IMR-90 (cell line): ENCODE data around the gene BMP4. TPM values are rescaled to one million over a fixed set of nuclear protein-coding genes. Genes with fewer than 3 reads are reported as not detected.
A peak's percentile ranks its signal among the peaks of the same experiment; 100 is the strongest.

Experiments
- ATAC-seq: fragments of 200-7000 bp; cut with Tn5 transposase; 2 replicates; pipeline ENCODE4 v1.9.1; 2020; ENCODE audit warnings: low read depth, mild to moderate bottlenecking, moderate library complexity
- Bru-seq: library from RNA; stranded (reverse); fragments of 400-500 nt; gene quantifications from one replicate; lab custom pipeline; 2021; lab: Mats Ljungman, UMichigan
- BruChase-seq, 2 experiments: library from RNA; stranded (reverse); fragments of 400-500 nt; gene quantifications; one replicate each; lab custom pipeline; 2021; lab: Mats Ljungman, UMichigan
- BruUV-seq: library from RNA; stranded (reverse); fragments of 400-500 nt; replicated peaks from 2 replicates; lab custom pipeline; 2021; lab: Mats Ljungman, UMichigan
- CTCF ChIA-PET: fragments of 300-600 bp; formaldehyde crosslinking; extraction: SDS; loops from one replicate; lab custom pipeline; 2021; ENCODE audit warnings: antibody characterized with exemption; lab: Yijun Ruan, JAX
- POLR2A ChIA-PET: fragments of 300-600 bp; sonication (Branson Sonifier 250); formaldehyde crosslinking; loops from one replicate; lab custom pipeline; 2022; ENCODE audit warnings: antibody characterized with exemption; ENCODE audit not compliant: unreplicated experiment; lab: Charles Lee
- DNase-seq: peaks from one replicate; pipeline ENCODE4 v3.0.0; 2013
- H2AFZ ChIP-seq: replicated peaks from 2 replicates; pipeline ENCODE3; 2013; ENCODE audit warnings: low read length, mild to moderate bottlenecking; ENCODE audit not compliant: poor library complexity
- H2AK5ac ChIP-seq: 2 replicates; pipeline ENCODE4 v1.6.1; 2013; ENCODE audit warnings: low read depth, low read length, inconsistent platforms
- H2AK9ac ChIP-seq: replicated peaks from 2 replicates; pipeline ENCODE3; 2013; ENCODE audit warnings: mild to moderate bottlenecking, low read depth, low read length, moderate library complexity; ENCODE audit not compliant: poor library complexity
- H2BK120ac ChIP-seq: 2 replicates; pipeline ENCODE4 v1.6.1; 2013; ENCODE audit warnings: low read depth, low read length, inconsistent platforms
- H2BK15ac ChIP-seq: 3 replicates; pipeline ENCODE4 v1.6.1; 2013; ENCODE audit warnings: low read depth, low read length, inconsistent platforms
- H2BK20ac ChIP-seq: 2 replicates; pipeline ENCODE4 v1.6.1; 2013; ENCODE audit warnings: low read depth, mild to moderate bottlenecking, inconsistent platforms, low read length, moderate library complexity
- H2BK5ac ChIP-seq: 2 replicates; pipeline ENCODE4 v1.6.1; 2013; ENCODE audit warnings: mild to moderate bottlenecking, low read depth, low read length, inconsistent platforms; ENCODE audit not compliant: poor library complexity, severe bottlenecking
- H3K14ac ChIP-seq: replicated peaks from 2 replicates; pipeline ENCODE4 v1.6.1; 2013; ENCODE audit warnings: low read depth, low read length, inconsistent platforms
- H3K18ac ChIP-seq: 2 replicates; pipeline ENCODE4 v1.6.1; 2013; ENCODE audit warnings: low read depth, low read length, control low read depth
- H3K23ac ChIP-seq: 2 replicates; pipeline ENCODE4 v1.6.1; 2013; ENCODE audit warnings: low read depth, low read length, inconsistent platforms
- H3K27ac ChIP-seq: 2 replicates; pipeline ENCODE4 v1.5.1; 2013; ENCODE audit warnings: mild to moderate bottlenecking, control low read depth, low read length; ENCODE audit not compliant: insufficient read depth
- H3K27me3 ChIP-seq: 2 replicates; pipeline ENCODE4 v1.6.1; 2013; ENCODE audit warnings: low read length; ENCODE audit not compliant: control insufficient read depth, insufficient read depth
- H3K36me3 ChIP-seq: 2 replicates; pipeline ENCODE4 v1.6.1; 2013; ENCODE audit warnings: low read length, mixed read lengths; ENCODE audit not compliant: control insufficient read depth, insufficient read depth
- H3K4ac ChIP-seq: 2 replicates; pipeline ENCODE4 v1.6.1; 2013; ENCODE audit warnings: low read depth, low read length, inconsistent platforms
- H3K4me1 ChIP-seq: 2 replicates; pipeline ENCODE4 v1.6.1; 2013; ENCODE audit warnings: low read length, mixed read lengths; ENCODE audit not compliant: control insufficient read depth, insufficient read depth
- H3K4me2 ChIP-seq: 2 replicates; pipeline ENCODE4 v1.6.1; 2013; ENCODE audit warnings: low read depth, mild to moderate bottlenecking, control low read depth, low read length, moderate library complexity
- H3K4me3 ChIP-seq: 2 replicates; pipeline ENCODE4 v1.5.1; 2013; ENCODE audit warnings: low read depth, mild to moderate bottlenecking, control low read depth, low read length, moderate library complexity; ENCODE audit not compliant: insufficient read depth
- H3K56ac ChIP-seq: 2 replicates; pipeline ENCODE4 v1.6.1; 2013; ENCODE audit warnings: low read length, inconsistent platforms; ENCODE audit not compliant: insufficient read depth; ENCODE audit errors: extremely low read depth
- H3K79me1 ChIP-seq, 2 experiments: 2 replicates each; pipeline ENCODE4 v1.6.1; 2013; ENCODE audit warnings: low read length in 2 of 2, inconsistent platforms in 1 of 2, low read depth in 1 of 2
- H3K9ac ChIP-seq: 2 replicates; pipeline ENCODE4 v1.6.1; 2013; ENCODE audit warnings: low read depth, low read length, control low read depth
- H3K9me1 ChIP-seq: 2 replicates; pipeline ENCODE4 v1.6.1; 2013; ENCODE audit warnings: low read length, inconsistent platforms; ENCODE audit not compliant: insufficient read depth
- H3K9me3 ChIP-seq: 2 replicates; pipeline ENCODE4 v1.6.1; 2013; ENCODE audit warnings: low read length; ENCODE audit not compliant: control insufficient read depth, insufficient read depth
- H4K20me1 ChIP-seq: 2 replicates; pipeline ENCODE4 v1.6.1; 2013; ENCODE audit warnings: low read length, inconsistent platforms; ENCODE audit not compliant: insufficient read depth
- H4K5ac ChIP-seq: 2 replicates; pipeline ENCODE4 v1.6.1; 2013; ENCODE audit warnings: mild to moderate bottlenecking, low read depth, low read length, control low read depth
- H4K8ac ChIP-seq, 2 experiments: 2 replicates each; pipeline ENCODE4 v1.6.1; 2013; ENCODE audit warnings: low read depth in 2 of 2, low read length in 2 of 2, control low read depth in 1 of 2, inconsistent platforms in 1 of 2
- H4K91ac ChIP-seq: 2 replicates; pipeline ENCODE4 v1.6.1; 2013; ENCODE audit warnings: low read depth, low read length, inconsistent platforms; ENCODE audit not compliant: insufficient read depth
- FOS ChIP-seq: fragments of 150-350 bp; IDR thresholded peaks from 2 replicates; pipeline ENCODE4 v1.6.1; 2016; ENCODE audit warnings: low read depth, low read length
- MXI1 ChIP-seq: IDR thresholded peaks from 2 replicates; pipeline ENCODE4 v1.6.1; 2012; ENCODE audit warnings: low read depth, mild to moderate bottlenecking, low read length, moderate library complexity, borderline replicate concordance
- NFE2L2 ChIP-seq: fragments of 150-350 bp; IDR thresholded peaks from 2 replicates; pipeline ENCODE4 v1.6.1; 2016; ENCODE audit warnings: low read depth, mild to moderate bottlenecking, low read length
- SMC3 ChIP-seq: fragments of 150-350 bp; IDR thresholded peaks from 2 replicates; pipeline ENCODE4 v1.6.1; 2016; ENCODE audit warnings: low read depth, mild to moderate bottlenecking, antibody characterized with exemption, low read length, moderate library complexity
- WGBS, 2 experiments: methylation state at CpG; one replicate each; pipeline versions ENCODE4 v1.1.5 to v1.1.7; 2013; ENCODE audit warnings: missing lambda C conversion rate in 2 of 2; ENCODE audit not compliant: insufficient read length in 1 of 2; ENCODE audit errors: extremely low coverage in 2 of 2; 5-methylcytosine and 5-hydroxymethylcytosine counted together
- dilution Hi-C: fragments of 300-500 bp; cut with HindIII; formaldehyde crosslinking; loops from one replicate; pipeline ENCODE4 v1.14.3; 2018; ENCODE audit warnings: low sequenced_read_pairs; ENCODE audit not compliant: unreplicated experiment
- in situ Hi-C: fragments of 300-500 bp; cut with MboI; formaldehyde crosslinking; loops from 3 replicates; pipeline ENCODE4 v1.14.3; 2019; ENCODE audit warnings: low sequenced_read_pairs, inconsistent platforms, mixed read lengths
- intact Hi-C: fragments of 100-400 bp; cut with micrococcal nuclease; formaldehyde crosslinking; loops from 2 replicates; pipeline ENCODE4 v1.10.0; 2022
- long read RNA-seq: library from polyadenylated mRNA; unstranded; transcript quantifications from one replicate; pipeline ENCODE4 v2.0.0, GENCODE V29; 2021; ENCODE audit not compliant: unreplicated experiment
- polyA plus RNA-seq, 3 experiments: library from polyadenylated mRNA; depleted of rRNA; stranded (reverse); fragments of >200 nt; gene quantifications; 2 replicates each; pipeline ENCODE4 v1.2.3, GENCODE V29; 2012; ENCODE audit warnings: low replicate concordance in 1 of 3
- total RNA-seq: library from RNA; depleted of rRNA; stranded (reverse); fragments of >200 nt; gene quantifications from 2 replicates; pipeline ENCODE4 v1.2.3, GENCODE V29; 2012; rRNA removed

BMP4 gene
- total RNA-seq (2.8 and 3.4 TPM in 2 replicates), polyA plus RNA-seq (2012; rRNA removed) (3.6 and 4.2 TPM in 2 replicates), Bru-seq, nascent RNA (percentile 88 among the genes with signal in this experiment), BruChase-seq, experiment 1, labeled RNA remaining after a 6-hour chase (percentile 83 among the genes with signal in this experiment), BruChase-seq, experiment 2, labeled RNA remaining after a 2-hour chase (percentile 88 among the genes with signal in this experiment)
- polyA plus RNA-seq (2012; cell fraction: cytosol; rRNA removed) = 2.7 and 4.8 TPM in 2 replicates
- polyA plus RNA-seq (2012; cell fraction: nucleus; rRNA removed; ENCODE audit: low replicate concordance) = 1.5 and 3.2 TPM in 2 replicates
- long read RNA-seq, transcript BMP4-206 (4 exons, 1,708 nt) = minor isoform, 14 of 131 reads
- long read RNA-seq, transcript BMP4-205 (3 exons, 1,705 nt) = minor isoform, 38 of 131 reads
- long read RNA-seq, transcript BMP4-201 (4 exons, 1,917 nt) = major isoform, 44 of 131 reads
- long read RNA-seq, transcript BMP4-202 (4 exons, 1,784 nt) = minor isoform, 6 of 131 reads
- long read RNA-seq, partial matches to known transcripts = 2 of 131 reads
- long read RNA-seq, other reads (novel, unspliced or antisense) = 24 of 131 reads

GRCh38 chr14:53956427-53957201, at the start of gene BMP4:
Gene BMP4, minus strand, starts transcription at chr14:53956825. Its CDS starts 4,603 bp downstream, at chr14:53952222.
- ATAC-seq = peak; percentile 63
- intact Hi-C loops = loop anchor here (1.0 to 2.0 kb wide), 3 partner anchors 152 to 382 kb away; no protein-coding TSS in a partner anchor
- Histone ChIP-seq H3K4me2 (peak within 1 kb of the TSS; percentile 31), H3K56ac (peak within 1 kb of the TSS; percentile 27; the same call in 1 of the 2 replicates), H2AFZ (peak within 1 kb of the TSS; percentile 91), H3K18ac (peak within 1 kb of the TSS; percentile 70; the same call in 1 of the 2 replicates), H3K9me1 (no peaks in the 10 kb centered on the region), H4K20me1 (no peaks in the 10 kb centered on the region), H3K9ac (peak within 1 kb of the TSS; percentile 69), H3K9me3 (no peaks in the 10 kb centered on the region), H3K36me3 (peaks cover 16% of the 10 kb centered on the region; the same call in 1 of the 2 replicates), H2AK9ac (peak within 1 kb of the TSS; percentile 37), H3K4me3 (peak within 1 kb of the TSS; percentile 58), H2BK120ac (peak within 1 kb of the TSS; percentile 70), H3K14ac (peak within 1 kb of the TSS; percentile 83; the same call in 1 of the 2 replicates), H2BK15ac (0 out of 3 replicates have a peak within 1 kb of the TSS, but pooled peaks have one; percentile 54), H2BK5ac (no peak within 1 kb of the TSS), H2BK20ac (peak within 1 kb of the TSS; percentile 26; the same call in 1 of the 2 replicates), H3K23ac (peak within 1 kb of the TSS; percentile 71), H4K91ac (peak within 1 kb of the TSS; percentile 45), H3K4ac (peak within 1 kb of the TSS; percentile 58), H4K8ac (peak within 1 kb of the TSS; percentile 83 to 90; a peak in 3 of 4 replicates), H3K4me1 (no peaks in the 10 kb centered on the region), H3K27ac (peak within 1 kb of the TSS; percentile 96), H2AK5ac (no peak within 1 kb of the TSS; the same call in 1 of the 2 replicates), H3K27me3 (peaks cover 24% of the 10 kb centered on the region), H4K5ac (peak within 1 kb of the TSS; percentile 47; the same call in 1 of the 2 replicates), H3K79me1 (peaks cover 0 to 2% of the 10 kb centered on the region in 2 experiments; a peak in 2 of 4 replicates)
- TF ChIP-seq FOS (no peak), SMC3 (no peak), NFE2L2 (no peak), MXI1 (no peak)
- in situ Hi-C loops = loop anchor here (10.0 kb wide), 1 partner anchor 422 kb away; no protein-coding TSS in a partner anchor
- no TSS peak for BruUV-seq
- ChIA-PET CTCF (interaction anchor here (1.0 to 2.2 kb wide), 4 partner anchors 9 to 391 kb away, joined by 3 to 6 read pairs (median 4); no protein-coding TSS in a partner anchor), POLR2A (interaction anchor here (0.6 to 1.7 kb wide), 2 partner anchors 109 to 218 kb away, joined by 3 to 4 read pairs; no protein-coding TSS in a partner anchor)
- dilution Hi-C loops = no loop called here
- peak; percentile 30 for DNase-seq
- WGBS, 2 experiments = 6% methylated on average over 24 of the region's 45 CpGs; no CpG with 5 or more reads in 1 of the 2 experiments
